Stimulated activated CD4-positive, alpha-beta T cell treated with anti-CD3 and anti-CD28 coated beads, Interleukin-1b, Interleukin-23, amount 100 ng/mL, for 1 hour (primary cell): Measurements from ENCODE around the gene SNRNP27.
"Not testable (repeated sequence)": the region's sequence is repeated elsewhere in the genome, so short reads cannot be mapped to it uniquely, and the experiment has no call there.

ENCODE experiments used
- DNase-seq, 2 donors: peaks; one replicate each; pipeline ENCODE4 v3.0.0-alpha.2; 2020; ENCODE audit warnings: low read depth in 2 of 2

The SNRNP27 gene, protein sequence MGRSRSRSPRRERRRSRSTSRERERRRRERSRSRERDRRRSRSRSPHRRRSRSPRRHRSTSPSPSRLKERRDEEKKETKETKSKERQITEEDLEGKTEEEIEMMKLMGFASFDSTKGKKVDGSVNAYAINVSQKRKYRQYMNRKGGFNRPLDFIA

DNA sequence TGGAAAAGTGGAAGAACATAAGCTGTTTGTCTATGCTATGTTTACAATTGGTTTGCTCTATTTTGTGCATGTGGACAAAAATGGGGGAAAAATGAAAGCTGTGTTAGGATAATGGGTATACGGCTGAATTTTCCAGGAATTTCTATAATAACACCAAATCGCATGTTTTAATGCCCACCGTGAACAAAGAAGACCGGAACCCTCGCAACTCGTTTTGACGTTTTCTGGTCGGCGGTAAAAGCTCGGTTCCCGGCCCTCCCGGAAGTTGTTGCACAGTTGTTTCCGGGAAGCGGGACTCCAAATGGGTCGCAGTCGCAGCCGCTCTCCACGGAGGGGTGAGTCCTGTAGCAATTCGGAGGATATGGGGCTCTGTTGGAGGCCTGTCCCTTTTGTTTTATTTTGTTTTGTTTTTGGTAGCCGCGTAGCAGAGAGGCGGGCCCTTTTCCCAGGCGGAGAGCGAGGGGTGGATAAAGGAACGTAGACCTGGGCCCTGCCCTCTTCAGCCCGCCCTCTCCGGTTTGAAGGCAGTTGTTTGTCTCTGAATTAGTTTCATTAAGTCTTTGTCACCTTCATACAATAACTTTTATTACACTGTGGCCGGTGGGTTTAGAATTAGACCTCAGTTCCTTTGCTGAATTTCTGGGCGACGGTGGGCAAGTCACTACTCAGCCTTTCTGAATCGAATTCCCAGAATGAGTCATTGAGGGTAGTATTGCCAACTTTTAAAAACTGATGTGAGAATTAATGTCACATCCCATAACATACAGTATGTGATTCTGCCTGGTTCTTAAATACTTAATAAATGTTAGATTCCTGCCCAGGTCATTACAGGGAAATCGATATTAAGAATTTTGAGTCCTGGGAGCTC, at the start of gene SNRNP27:
Gene SNRNP27 (plus strand): TSS at position 273 of the 868 bp plus-strand sequence. CDS start 29 bp downstream, at position 302.
- DNase-seq: peak; percentile 57 to 65

DNA sequence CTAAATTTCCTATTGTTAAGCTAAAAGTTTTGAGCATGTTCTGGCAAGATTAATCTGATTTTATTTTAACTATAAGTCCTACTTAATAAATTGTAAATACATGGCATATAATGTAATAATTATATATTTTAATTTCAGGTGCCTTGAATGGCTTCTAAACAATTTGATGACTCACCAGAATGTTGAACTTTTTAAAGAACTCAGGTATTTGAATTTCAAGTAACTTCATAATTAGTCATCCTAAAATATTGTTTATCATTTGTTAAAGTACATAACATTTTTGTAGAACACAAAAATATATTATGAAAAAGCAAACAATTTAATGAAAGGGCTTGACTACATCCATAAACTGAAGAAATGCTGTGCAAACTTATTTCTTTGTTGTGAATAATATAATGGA, 49.8 kb upstream of the SNRNP27 start:
- DNase-seq: no peak

DNA sequence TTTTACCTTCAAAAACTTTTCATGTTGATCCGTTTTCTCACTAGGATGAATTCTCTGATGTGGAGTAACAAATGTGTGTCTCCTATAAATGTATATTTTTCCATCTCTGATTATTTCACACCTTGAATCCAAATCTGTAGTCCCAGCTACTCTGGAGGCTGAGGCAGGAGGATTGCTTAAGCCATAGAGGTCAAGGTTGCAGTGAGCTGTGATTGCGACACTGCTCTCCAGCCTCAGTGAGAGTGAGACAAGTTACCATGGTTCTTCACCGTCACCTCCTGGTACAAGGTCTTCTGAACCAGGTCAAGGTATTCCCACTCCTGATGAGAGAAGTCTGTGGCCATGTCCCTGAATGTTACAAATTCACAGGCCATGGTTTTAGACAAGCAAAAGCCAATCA, 49.2 kb upstream of the SNRNP27 start:
- DNase-seq: no peak

DNA sequence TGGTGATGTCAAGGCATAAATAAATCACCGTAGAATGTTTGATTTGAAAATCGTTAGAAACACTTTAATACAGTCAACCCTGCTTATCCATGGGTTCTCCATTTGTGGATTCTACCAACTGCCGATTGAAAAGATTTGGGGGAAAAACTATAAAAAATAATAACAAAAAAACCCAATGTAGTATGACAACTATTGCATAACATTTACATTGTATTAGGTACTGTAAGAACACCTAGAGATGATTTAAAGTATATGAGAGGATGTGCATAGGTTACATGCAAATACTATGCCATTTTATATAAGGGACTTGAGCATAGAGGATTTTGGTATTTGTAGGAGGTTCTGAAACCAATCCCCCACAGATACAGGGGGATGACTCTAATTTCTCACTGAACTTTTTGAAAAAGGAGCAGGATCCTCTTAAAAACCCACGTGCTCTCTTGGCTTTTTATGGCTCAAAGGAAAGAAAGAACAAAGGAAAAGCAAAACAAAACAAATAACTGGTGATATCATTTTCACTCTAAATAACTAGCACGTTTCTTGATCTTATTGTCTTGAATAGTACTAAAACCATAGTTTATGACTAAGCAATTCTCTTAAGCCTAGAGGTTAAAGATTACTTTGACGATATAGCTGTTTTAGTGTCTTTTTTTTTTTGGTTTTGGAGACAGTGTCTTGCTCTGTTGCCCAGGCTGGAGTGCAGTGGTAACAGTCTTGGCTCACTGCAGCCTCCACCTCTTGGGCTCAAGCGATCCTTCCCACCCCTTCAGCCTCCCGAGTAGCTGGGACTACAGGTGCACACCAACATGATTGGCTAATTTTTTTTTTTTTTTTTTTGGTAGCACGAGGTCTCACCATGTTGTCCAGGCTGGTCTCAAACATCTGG, 47.3 kb upstream of the SNRNP27 start:
- DNase-seq: no peak

DNA sequence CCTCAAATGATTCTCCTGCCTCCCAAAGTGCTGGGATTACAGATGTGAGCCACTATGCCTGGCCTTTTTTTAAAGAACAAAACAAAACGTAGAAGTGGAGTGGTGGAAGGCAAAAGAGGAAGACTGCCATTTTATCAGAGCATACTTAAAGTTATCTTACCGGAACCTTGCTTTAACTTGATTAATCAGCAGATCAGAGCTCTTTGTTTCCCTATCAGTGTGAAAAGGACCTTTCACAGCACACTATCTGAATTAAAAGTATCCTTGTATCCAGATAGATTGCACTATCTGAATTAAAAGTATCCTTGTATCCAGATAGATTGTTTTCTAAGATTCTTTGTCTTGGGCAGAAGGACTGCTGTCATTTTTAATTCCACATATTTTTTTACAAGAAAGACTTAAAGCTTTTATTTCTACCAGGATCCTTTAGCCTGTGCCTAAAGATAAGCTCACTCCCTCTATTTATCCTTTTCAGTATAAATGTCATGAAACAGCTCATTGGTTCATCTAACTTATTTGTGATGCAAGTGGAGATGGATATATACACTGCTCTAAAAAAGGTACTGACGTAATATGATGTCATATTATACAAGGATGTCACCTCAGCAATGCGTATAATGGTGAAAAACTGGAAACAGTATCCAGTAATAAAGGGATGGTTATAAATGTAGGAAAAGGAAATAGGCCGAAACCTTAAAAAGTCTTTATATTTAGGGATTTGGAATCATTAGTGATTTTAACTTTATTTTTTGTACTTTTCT, 46.5 kb upstream of the SNRNP27 start:
- no peak for DNase-seq

DNA sequence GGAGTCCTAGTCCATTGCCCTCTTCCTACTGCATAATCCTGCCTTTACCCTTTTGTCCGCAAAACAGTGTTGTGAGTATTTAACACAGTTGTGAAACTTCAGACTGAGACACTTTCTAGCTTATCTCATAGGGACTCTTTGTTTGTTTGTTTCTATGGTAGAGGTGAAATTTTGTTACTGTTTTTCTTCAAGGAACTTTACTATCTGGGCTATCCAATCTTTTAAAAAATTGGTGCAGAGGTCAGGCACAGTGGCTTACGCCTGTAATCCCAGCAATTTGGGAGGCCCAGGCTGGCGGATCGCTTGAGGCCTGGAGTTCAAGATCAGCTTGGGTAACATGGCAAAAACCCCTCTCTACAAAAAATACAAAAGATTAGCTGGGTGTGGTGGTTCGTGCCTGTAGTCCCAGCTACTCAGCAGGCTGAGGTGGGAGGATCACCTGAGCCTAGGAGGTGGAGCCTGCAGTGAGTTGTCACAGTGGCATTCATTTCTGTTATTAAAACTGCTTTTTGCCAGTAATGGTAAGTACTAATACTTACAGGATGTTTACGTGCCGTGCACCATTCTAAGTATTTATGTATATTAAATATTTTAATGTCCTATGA, 45.5 kb upstream of the SNRNP27 start:
- DNase-seq: no peak

DNA sequence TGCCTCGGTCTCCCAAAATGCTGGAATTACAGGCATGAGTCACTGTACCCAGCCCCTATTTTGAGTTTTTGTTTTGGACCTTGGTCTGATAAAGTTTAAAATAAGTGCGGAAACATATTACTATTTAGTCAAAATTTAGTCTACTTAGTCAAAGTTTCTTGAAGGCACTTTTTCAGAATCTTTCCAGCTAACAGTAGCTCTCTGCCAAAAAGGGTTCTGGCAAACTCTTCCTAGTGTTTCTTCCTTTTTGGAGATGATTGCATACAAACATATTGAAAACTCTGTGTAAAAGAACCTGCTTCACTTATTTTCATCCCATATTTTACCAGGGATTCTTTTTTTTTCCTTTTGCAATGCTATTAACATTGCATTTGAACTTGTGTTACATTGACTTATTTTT, 35.5 kb upstream of the SNRNP27 start:
- no peak for DNase-seq

DNA sequence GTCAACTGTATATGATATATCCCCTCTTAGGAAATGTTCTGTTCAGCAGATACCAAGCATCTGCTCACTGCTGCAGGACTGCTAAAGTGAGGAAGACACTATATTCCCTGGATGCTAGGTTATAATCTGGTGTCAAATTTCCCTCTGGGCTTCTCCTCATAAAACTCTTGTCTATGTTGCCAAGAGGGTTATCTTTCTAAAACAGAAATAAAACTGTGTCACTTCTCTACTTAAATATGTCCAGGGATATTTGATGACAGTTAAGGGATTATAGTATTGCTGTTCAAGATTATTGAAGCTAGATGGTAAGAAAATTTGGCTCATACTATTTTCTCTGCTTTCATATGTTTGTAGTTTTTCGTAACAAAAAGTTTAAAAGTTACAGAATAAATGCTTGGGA, 30.5 kb upstream of the SNRNP27 start:
- DNase-seq: no peak

DNA sequence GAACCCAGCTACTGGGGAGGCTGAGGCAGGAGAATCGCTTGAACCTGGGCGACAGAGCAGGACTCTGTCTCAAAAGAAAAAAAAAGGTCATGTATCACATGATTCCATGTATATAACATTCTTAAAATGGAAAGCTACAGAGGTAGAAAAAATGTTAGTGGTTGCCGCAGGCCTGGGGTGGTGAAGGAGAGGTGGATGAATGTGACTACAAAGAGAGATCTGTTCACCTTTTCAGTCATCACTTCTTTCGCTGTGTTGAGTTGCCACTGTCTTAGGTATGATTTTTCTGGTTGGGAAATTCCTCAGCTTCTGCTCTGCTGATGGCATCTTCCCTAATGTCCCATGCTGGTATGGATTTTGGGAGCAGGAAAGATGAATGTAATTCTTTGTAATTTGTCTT, 5.3 kb upstream of the SNRNP27 start:
- DNase-seq: no peak

DNA sequence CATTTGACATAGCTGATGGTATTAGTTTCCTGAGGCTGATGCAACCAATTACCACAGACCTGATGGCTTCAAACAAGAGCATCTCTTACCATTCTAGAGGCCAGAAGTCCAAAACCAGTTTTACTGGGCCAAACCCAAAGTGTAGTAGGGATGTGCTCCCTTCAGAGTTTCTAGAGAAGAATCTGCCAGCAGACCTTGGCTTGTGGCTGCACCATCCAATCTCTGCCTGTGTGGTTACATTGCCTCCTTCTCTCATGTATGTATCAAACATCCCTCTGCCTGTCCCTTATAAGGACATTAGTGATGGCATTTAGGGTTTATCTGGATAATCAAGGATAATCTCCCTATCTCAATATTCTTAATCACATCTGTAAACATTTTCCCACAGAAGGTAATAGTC, 4.5 kb upstream of the SNRNP27 start:
- DNase-seq: no peak

DNA sequence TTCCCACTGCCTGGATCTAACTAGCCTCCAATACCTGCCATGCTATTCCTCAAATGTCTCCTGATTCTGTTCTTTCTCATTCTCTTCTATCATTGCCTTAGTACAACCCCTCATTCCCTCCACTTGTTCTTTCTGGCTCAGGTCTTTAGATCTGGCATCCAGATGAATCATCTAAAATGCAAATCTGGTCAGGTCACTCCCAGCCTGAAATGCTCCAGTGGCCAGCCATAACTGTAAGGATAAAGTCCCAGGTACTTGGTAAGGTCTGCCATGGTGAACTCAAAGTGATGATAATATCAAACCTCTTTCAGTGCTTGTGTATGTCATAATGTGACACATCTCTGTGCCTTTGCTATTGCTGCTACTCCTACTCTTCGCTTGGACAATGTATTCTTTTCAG, 2.9 kb upstream of the SNRNP27 start:
- DNase-seq: no peak

DNA sequence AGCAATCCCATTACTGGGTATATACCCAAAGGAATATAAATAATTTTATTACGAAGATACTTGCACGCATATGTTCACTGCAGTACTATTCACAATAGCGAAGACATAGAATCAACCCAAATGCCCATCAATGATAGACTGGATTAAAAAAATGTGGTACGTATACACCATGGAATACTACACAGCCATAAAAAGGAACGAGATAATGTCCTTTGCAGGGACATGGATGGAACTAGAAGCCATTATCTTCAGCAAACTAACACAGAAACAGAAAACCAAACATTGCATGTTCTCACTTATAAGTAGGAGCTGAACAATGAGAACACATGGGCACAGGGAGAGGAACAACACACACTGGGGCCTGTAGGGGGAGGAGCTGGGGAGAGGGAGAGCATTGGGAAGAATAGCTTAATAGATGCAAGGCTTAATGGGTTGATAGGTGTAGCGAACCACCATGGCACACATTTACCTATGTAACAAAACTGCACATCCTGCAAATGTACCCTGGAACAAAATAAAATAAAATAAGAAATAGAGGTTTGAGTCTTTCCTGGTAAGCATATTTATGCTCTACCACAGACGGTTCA, 825 bp upstream of the SNRNP27 start:
- DNase-seq: not testable (repeated sequence)

DNA sequence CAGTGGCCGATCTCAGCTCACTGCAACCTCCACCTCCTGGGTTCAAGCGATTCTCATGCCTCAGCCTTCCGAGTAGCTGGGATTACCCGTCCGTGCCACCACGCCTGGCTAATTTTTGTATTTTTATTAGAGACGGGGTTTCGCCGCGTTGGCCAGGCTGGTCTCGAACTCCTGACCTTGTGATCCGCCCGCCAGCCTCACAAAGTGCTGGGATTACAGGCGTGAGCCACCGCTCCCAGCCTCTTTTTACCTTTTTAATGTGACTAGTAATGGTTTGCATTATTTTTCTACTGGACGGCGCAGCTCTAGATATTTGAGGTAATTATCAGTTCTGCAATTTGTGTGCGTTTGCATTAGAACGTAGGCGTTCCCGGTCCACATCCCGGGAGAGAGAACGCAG, 981 bp downstream of the SNRNP27 start:
- not testable (repeated sequence) for DNase-seq

DNA sequence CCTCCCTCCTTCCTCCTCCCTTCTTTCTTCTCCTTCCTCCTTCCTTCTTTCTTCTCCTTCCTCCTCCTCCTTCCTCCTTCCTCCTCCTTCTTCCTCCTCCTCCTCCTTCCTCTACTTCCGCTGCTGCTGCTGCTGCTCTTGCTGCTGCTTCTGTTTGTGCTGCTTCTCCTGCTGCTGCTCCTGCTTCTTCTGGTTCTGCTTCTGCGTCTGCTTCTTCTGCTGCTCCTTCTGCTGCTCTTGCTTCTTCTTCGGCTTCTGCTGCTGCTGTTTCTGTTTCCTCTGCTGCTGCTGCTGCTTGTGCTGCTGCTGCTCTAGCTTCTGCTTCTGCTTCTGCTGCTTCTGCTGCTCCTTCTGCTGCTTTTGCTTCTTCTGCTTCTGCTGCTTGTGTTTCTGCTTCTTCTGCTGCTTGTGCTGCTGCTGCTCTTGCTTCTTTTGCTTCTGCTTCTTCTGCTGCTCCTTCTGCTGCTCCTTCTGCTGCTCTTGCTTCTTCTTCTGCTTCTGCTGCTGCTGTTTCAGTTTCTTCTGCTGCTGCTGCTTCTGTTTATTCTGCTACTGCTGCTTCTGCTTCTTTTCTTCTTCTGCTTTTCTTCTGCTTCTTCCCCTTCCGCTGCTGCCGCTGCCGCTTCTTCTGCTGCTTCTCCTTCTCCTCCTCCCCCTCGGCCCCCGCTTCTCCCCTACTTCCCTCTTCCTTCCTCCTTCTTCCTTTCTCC, 8.6 kb downstream of the SNRNP27 start:
- no peak for DNase-seq

DNA sequence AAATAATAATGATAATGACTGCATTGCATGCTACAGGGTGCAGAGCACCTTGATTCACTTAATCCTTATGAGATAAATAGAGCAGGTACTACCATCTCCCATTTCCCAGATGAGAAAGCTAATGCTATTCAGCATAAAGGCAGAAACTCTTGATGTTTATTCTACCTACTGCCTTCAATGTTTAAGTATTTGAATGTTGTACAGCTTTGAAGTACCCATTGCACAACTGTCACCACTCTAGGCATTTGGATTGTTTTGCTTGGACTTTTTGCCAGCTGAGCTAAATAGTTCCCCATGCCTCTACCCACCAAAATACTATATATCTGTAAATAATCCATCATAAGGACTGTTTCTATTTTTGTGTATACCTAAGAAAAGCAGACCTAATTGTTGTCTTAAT, 13.5 kb downstream of the SNRNP27 start:
- DNase-seq: no peak

DNA sequence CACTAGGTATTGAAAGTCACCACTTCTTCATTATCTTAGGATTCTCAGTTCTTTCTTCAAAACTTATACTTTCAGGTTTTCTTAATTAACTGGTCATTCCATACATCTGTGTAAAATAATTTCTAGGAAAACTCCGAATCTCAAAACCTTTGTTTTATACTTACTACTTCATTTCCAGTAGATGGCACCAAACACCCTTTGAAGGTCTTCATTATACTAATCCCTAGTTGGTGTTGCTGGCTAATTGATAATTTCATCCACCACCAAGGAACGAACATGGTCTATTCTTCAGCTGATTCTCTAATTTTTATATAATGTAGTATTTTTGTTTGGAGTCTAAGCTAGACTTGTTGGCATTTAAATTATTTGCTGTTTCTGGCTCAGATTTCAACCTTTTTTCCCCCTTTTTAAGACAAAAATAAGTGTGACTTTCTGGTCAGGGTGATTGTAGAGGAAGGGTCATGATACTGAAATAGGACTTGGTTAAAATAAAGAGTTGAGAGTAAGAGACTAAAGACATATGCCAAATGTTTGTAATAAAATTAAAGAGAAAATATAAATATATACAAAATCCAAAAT, 18.3 kb downstream of the SNRNP27 start:
- no peak for DNase-seq

DNA sequence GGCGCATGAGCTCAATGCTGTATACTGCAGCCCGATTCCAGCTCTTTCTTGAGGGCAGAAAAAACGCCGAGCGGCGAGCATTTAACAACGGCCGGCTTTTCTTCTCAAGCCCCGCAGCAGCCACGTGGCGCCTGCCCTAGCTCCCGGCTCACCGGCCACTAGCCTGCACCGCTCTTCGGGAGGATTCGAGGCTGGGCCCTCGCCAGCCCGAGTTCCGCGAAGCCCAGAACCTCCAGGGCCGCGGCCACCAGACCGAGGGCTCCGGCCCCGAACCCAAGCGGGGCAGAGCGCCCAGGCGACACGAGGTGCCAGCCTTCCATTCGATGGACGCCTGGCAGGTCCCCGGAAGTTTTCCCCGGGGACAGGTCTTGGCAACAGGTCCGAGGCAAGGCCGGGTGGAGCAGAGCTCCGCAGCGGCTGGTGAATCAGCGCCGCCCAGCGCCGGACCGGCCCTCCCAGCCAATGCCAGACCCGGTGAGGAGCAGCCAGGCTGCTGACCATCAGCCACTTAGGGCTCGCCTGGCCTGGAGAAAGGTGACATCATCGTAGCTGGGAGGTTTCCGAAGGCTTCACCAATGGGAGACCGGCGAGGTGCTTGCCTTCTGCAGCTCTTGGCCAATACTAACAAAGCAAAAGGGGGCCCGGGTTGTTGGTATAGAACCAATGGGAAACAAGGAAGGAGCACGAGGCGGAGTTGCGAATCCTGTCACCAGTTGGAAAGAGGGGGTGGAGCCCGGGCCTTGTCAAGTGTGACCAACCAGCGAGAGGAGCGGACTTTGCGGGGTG, 20.6 kb downstream of the SNRNP27 start:
- peak in 1 of 2 donors; percentile 98 for DNase-seq

DNA sequence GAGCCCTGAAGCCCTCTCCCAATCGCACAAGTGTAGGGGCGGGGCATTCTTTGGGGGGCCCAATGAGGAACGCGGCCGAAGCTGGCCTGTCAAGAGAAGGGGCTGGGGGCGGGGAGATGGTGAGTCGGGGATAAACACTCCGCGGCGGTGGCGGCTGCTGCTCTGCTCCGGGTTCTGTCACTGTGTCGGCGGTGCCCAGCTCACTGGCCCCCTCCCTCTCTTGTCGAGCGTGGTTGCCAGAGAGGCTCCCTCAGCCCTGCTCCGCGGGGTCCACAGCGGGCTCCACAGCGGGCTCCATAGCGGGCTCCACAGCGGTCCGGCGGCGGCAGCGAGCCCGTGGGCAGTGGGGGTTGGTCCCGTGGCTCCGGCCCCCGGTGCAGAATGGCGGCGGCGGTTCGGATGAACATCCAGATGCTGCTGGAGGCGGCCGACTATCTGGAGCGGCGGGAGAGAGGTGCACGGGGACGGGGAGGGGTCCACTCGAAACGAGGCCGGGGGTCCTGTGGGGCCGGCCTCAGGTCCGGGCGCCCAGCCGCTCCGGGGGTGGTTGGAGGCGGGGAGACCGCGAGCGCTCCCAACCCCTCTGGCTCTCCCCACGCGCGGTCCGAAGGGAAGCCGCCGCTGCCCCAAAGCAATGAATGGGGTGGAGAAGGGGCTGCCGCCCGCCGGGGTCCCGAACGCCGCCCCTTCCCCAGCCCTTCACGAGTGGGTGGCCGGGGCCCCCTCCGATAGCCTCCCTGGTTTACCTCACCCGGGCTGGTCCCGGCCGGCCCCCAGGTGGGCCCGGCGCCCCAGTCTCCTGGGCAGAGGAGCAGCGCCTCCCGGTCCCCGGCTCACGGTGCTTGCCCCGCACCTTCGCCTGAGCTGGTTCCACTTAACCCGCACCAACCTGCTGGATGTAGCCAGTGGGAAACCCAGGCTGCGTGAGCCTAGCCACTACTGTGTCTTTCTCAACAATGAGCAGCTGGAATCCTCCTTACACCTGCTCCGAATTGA, 21.5 kb downstream of the SNRNP27 start, which contains the start of gene MXD1:
Gene MXD1 (plus strand): TSS at position 160 of the 996 bp plus-strand sequence. CDS start 222 bp downstream, at position 382.
- DNase-seq: peak in 1 of 2 donors; percentile 97
